D721Med (cell line): ENCODE measurements around the gene PNMA3.
"Not testable (repeated sequence)": the region's sequence is repeated elsewhere in the genome, so short reads cannot be mapped to it uniquely, and the experiment has no call there.

Experiments
- DNase-seq: peaks from one replicate; pipeline ENCODE4 v3.0.0; 2011; ENCODE audit warnings: low spot score; ENCODE audit not compliant: insufficient read length
- FAIRE-seq: peaks from 2 replicates; lab custom pipeline; 2011; peaks lifted over from hg19 to GRCh38; lab: Jason Lieb, UNC
- TF ChIP-seq, protein P1 (sequence below): IDR thresholded peaks from 2 replicates; pipeline ENCODE4 v1.5.1; 2012; ENCODE audit warnings: mild to moderate bottlenecking, control low read depth; ENCODE audit not compliant: insufficient read depth; ENCODE audit errors: missing control alignments

PNMA3 gene

DNA sequence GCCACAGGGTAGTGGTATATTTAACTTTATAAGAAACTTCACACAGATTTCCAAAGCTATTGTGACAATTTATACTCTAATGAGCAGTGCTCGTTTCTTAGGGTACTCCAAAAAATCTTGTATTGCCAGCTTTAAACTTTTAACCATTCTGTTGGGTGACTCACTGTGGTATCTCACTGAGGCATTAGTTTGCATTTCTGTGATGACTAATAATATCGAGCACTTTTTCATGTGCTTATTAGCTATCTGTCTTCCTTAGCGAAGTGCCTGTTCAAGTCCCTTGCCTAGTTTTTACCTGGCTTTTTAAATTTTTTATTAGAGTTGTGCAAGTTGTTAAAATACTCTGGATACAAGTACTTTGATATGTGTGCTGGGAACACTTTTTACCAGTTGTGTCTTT is 5.5 kb downstream of the PNMA3 start:
- TF ChIP-seq, protein P1, sequence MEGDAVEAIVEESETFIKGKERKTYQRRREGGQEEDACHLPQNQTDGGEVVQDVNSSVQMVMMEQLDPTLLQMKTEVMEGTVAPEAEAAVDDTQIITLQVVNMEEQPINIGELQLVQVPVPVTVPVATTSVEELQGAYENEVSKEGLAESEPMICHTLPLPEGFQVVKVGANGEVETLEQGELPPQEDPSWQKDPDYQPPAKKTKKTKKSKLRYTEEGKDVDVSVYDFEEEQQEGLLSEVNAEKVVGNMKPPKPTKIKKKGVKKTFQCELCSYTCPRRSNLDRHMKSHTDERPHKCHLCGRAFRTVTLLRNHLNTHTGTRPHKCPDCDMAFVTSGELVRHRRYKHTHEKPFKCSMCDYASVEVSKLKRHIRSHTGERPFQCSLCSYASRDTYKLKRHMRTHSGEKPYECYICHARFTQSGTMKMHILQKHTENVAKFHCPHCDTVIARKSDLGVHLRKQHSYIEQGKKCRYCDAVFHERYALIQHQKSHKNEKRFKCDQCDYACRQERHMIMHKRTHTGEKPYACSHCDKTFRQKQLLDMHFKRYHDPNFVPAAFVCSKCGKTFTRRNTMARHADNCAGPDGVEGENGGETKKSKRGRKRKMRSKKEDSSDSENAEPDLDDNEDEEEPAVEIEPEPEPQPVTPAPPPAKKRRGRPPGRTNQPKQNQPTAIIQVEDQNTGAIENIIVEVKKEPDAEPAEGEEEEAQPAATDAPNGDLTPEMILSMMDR: no peak
- FAIRE-seq (peak; percentile 51), DNase-seq (no peak)

DNA sequence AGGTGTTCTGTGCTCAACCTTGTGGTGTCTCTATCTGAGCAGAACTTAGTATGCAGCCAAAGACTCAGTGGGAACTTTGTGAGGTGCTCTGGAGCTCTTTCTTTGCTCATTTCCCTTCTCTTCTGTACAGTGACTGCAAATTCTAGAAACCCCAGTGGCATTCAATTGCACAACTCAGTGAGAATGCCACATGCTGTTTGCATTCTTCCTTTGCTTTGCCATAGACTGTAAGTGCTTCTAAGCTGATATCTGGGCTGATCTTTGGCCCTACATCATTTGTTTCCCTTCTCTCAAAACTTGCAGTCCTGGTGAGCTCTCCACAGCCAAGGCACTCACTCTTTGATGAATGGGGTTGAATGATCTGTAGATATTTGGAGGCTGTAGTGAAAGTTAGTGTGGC is 7.0 kb downstream of the PNMA3 start:
- TF ChIP-seq, protein P1: no peak
- no peak for DNase-seq
- FAIRE-seq: no peak

DNA sequence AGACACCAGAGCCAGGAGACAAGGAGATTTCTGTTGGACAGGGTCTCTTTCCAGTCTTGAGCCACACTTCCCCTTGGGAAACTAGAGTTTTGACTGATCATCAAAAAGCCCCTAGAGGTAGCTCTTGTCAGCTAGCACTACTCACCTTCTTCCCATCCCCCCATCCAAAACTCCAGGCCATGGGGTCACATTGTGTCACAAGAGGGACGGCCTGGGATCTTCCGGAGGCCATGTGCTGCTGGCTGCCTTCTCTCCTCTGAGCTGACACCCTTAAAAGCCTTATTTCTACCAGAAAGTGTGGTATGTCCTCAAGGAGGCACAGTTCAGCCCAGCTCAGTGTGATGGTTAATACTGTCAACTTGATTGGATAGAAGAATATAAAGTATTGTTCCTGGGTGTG is 7.8 kb downstream of the PNMA3 start:
- DNase-seq (no peak), FAIRE-seq (no peak)
- TF ChIP-seq, protein P1: no peak

DNA sequence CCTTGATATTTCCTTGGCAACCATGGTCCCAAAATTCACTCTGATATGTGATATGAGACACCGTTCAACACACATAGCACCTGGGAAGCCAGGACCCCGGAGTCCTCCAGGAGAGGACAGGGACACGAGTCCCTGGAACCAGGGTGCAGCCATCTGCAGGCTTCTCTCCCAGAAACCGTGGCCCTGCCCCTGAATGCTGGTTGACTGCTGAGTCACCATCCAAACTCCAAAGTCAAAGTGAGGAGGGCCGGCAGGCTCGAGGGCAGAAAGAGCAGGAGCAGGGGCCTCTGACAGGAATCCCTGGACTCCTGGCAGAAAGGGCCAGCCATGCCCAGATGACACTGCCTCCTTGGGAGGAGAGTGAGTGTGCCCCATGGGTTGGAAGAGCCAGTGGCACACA is 9.1 kb downstream of the PNMA3 start:
- TF ChIP-seq, protein P1: no peak
- FAIRE-seq (no peak), DNase-seq (no peak)

DNA sequence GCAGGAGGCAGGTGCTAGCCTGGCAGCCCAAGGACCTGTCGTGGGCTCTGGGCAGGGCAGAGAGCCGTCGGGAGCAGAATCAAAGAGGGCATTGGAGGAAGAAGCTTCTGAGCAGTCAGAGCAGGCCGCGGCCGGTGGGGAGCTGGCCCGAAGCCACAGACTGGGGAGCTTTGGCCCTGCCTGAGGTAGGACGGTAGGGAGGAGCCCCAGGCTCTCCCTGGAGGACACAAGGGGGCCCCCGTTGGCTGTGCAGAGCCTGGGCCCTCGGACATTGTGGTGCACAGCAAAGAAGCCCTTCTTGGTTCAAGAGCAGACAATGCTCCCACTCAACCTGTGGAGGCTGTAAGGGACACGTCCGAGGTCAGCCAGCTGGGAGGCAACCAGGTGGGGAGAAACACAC is 10.1 kb downstream of the PNMA3 start:
- not testable (repeated sequence) for FAIRE-seq

DNA sequence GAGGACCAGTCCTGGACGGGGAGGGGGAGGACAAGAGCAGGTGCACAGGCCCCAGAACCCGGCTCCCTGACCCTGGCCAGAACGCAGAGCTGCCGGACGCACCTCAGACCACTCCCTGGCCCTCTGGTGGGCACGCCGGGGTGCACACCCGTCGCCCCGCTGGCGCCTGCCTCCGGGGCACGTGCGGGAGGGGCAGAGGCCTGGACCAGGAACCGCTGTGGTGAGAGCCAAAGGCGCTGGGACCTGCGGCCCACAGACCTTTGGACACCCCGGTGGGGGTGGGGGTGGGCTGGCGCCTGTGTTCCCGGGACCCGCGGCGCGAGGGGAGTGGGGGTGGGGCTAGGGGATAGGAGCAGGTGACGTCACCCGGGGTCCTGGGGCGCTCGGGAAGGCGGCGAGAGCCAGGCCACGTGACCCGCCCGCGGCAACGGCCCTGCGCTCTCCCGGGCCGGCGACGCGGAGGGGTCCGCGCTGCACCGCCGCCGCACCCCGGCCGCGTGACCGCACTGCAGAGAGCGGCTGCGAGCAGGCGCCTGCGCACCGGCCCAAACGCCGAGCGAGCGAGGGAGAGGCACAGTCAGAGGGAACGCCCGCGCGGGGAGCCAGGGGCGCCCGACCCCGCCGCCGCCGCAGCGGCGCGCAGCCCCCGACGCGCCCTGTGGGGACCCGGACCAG is 15.8 kb downstream of the PNMA3 start, which contains the start of gene PNMA6A:
Gene PNMA6A, plus strand, starts transcription at position 546 of the 675 bp plus-strand sequence. CDS start 609 bp downstream, outside the sequence.
- not testable (repeated sequence) for FAIRE-seq, DNase-seq

More for the DNA sequence above, 10.1 kb downstream of the PNMA3 start:
- DNase-seq: not testable (repeated sequence)

DNA sequence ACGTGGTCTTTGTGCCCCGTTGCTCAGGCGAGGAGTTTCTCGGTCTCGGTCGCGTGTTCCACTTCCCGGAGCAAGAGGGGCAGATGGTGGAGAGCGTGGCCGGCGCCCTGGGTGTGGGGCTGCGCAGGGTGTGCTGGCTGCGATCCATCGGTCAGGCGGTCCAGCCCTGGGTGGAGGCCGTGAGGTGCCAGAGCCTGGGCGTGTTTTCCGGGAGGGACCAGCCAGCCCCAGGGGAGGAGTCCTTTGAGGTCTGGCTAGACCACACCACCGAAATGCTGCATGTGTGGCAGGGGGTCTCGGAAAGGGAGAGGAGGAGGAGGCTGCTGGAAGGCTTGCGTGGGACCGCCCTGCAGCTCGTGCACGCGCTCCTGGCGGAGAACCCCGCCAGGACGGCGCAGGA is 17.1 kb downstream of the PNMA3 start:
- FAIRE-seq, DNase-seq: not testable (repeated sequence)

DNA sequence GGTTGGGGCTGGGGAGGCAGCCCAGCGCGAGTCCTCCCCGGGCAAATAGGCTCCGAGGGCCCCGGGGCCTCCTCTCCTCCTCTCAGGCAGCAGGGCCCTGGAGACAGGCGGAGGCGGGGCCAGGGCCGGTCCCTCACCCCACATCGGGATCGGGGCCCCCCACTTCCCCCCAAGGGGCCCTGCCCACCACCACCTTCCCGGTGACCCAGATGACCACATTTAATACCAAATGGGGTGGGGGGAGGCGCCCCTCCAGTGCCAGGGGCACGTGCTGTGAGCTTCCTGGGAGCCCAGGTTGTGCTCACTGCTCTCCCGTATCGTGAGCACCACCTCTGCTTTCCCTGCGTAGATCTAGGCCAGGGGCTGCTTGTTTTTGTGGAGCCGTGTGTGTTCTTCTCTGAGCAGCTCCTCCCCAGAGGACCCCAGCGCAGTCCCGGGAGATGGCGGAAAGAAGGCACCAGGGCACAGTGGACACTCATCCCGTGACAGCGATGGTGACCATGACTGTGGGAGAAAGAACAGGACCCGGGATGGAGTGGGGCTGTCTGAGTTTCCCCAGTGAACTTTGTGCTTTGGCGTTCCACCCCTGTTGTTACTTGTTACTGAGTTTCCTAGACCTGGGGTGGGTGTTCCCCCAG is 18.1 kb downstream of the PNMA3 start:
- DNase-seq (no peak), FAIRE-seq (no peak)
- TF ChIP-seq, protein P1: no peak
